HG03135 (cell line): ENCODE data around the gene SUPT7L.
"Not testable (repeated sequence)": the region's sequence is repeated elsewhere in the genome, so short reads cannot be mapped to it uniquely, and the experiment has no call there.

Source experiments
- ATAC-seq: cut with Tn5 transposase; IDR thresholded peaks from one replicate; pipeline ENCODE4 v1.9.1; 2021; ENCODE audit warnings: mild to moderate bottlenecking, moderate library complexity; ENCODE audit not compliant: unreplicated experiment

The SUPT7L gene

GRCh38 chr2:27638709-27639108, 24.7 kb downstream of the SUPT7L start:
- ATAC-seq = no peak

GRCh38 chr2:27638037-27638637, 25.3 kb downstream of the SUPT7L start:
- ATAC-seq = no peak

GRCh38 chr2:27636766-27637165, 26.6 kb downstream of the SUPT7L start:
- no peak for ATAC-seq

- ATAC-seq = no peak
These were observed 29.1 kb downstream of the SUPT7L start for GRCh38 chr2:27634291-27634690.

GRCh38 chr2:27630257-27630656, 33.2 kb downstream of the SUPT7L start:
- not testable (repeated sequence) for ATAC-seq

GRCh38 chr2:27628767-27629709, 34.4 kb downstream of the SUPT7L start, which contains the start of the genes CCDC121 and GPN1:
Gene CCDC121, minus strand, starts transcription at chr2:27629012. Its CDS starts 1,213 bp downstream, at chr2:27627799.
Gene GPN1, plus strand, starts transcription at chr2:27629050. Its CDS starts 9 bp downstream, at chr2:27629059.
- peak; percentile 98 for ATAC-seq

- ATAC-seq = peak; percentile 16
These were observed 35.2 kb downstream of the SUPT7L start for GRCh38 chr2:27627963-27628766.

- not testable (repeated sequence) for ATAC-seq
These were observed 36.5 kb downstream of the SUPT7L start for GRCh38 chr2:27626921-27627320.

- ATAC-seq = not testable (repeated sequence)
These were observed 37.1 kb downstream of the SUPT7L start for GRCh38 chr2:27626323-27626722.

GRCh38 chr2:27624943-27625342, 38.5 kb downstream of the SUPT7L start:
- ATAC-seq = no peak

- no peak for ATAC-seq
These were observed 40.5 kb downstream of the SUPT7L start for GRCh38 chr2:27622921-27623384.

GRCh38 chr2:27621524-27621923, 41.9 kb downstream of the SUPT7L start:
- no peak for ATAC-seq

- ATAC-seq = no peak
These were observed 48.1 kb downstream of the SUPT7L start for GRCh38 chr2:27615316-27615715.

GRCh38 chr2:27613985-27614384, 49.4 kb downstream of the SUPT7L start:
- ATAC-seq = no peak

- no peak for ATAC-seq
These were observed 56.8 kb downstream of the SUPT7L start for GRCh38 chr2:27606611-27607010.
